NCI-H1417 treated with DMSO at 0.1 percent for 48 hours (cell line): ENCODE results near the gene VWDE.
"Not testable (repeated sequence)": the region's sequence is repeated elsewhere in the genome, so short reads cannot be mapped to it uniquely, and the experiment has no call there.

Source experiments
- DNase-seq: peaks from one replicate; lab custom pipeline; 2025; lab: John Stamatoyannopoulos, UW

Gene VWDE

GRCh38 chr7:12403287-12404181, at the start of gene VWDE:
Gene VWDE, minus strand, starts transcription at chr7:12403865. Its CDS starts 149 bp downstream, at chr7:12403716.
- DNase-seq, result peak; percentile 88

- not testable (repeated sequence) for DNase-seq
Measured at GRCh38 chr7:12453136-12453535, 49.5 kb upstream of the VWDE start.

DNA sequence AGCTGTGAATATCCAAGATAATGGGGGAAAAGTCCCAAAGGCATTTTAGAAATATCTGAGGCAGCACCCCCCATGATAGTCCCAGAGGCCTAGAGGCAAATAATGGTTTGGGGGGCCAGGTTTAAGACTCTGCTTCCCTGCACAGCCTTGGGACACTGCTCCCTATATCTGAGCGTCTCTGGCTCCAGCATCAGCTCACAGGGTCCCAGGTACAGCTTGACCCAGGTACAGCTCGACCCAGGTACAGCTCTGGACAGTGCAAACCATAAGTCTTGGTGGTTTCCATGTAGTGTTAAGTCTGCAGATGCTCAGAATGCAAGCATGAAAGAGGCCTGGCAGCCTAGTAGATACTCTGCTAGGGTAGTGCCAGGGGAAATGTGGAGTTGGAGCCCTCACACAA, 47.0 kb upstream of the VWDE start:
- DNase-seq, result no peak

DNA sequence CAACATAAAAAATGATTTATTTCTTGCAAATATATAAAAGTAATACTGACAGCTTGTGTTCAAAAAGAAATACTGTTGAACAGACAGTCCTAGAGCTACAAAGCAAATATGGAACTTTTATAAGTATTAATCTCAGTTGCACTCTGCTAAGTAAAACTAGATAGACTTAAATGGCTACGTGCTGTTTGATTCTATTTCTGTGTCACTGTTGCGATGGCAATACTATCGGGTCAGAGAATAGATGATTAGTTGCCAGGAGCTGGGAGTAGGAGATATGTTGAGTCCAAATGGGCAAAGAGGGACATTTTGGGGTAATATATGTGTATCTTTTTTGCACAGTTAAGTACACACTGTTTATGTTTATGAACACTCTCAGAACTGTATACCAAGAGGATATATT, 41.1 kb upstream of the VWDE start:
- DNase-seq, result no peak

GRCh38 chr7:12440229-12440628, 36.6 kb upstream of the VWDE start:
- DNase-seq, result no peak

DNA sequence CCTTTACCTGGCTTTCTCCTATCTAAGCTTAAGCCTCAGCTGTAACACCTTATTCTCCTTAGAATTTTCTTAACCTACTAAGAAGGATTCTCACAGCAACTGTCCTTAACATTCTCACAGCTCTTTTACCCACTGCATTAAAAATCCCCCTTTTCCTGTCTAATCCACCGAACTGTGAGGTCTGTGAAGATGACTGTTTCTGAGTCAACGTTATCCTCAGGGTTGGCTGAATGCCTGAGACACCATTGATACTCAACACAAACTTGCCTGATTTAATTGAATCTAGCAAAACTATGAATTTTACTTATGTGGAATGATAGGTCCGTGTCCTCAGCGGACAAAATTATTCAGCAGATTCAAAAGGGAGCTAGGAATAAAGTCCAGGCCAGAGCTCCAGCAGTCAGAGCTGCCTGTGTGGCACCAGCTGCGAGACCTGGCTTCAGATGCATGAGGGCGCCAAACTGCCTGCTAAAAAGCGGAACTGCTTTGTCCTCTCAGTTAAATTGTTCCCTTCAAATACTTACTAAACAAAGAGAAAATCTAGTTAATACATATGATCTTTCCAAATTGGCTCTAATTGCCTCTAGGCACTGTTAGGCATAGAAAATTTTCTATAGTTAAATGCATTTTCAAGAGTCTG, 33.4 kb upstream of the VWDE start:
- peak; percentile 71 for DNase-seq

GRCh38 chr7:12436126-12436525, 32.5 kb upstream of the VWDE start:
- DNase-seq, result no peak

- no peak for DNase-seq
Measured at GRCh38 chr7:12434012-12434642, 30.5 kb upstream of the VWDE start.

DNA sequence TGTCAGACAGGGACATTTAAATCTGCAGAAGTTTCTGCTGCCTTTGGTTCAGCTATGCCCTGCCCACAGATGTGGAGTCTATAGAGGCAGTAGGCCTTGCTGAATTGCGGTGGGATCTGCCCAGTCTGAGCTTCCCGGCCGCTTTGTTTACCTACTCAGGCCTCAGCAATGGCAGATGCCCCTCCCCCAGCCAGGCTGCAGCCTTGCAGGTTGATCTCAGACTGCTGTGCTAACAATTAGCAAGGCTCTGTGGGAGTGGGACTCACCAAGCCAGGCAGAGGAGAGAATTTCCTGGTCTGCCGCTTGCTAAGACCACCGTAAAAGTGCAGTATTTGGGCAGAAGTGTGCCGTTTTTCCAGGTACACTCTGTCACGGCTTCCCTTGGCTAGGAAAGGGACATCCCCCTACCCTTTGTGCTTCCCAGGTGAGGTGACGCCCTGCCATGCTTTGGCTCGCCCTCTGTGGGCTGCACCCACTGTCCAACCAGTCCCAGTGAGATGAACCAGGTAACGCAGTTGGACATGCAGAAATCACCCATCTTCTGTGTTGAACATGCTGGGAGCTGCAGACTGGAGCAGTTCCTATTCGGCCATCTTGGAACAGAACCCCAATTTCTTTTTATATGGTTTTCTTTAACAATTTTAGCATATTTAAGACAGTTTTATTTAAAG, 28.4 kb upstream of the VWDE start:
- DNase-seq, result no peak

- DNase-seq, result no peak
Measured at GRCh38 chr7:12425311-12425710, 21.6 kb upstream of the VWDE start.

GRCh38 chr7:12423997-12424745, 20.5 kb upstream of the VWDE start:
- no peak for DNase-seq

GRCh38 chr7:12423355-12423996, 19.8 kb upstream of the VWDE start:
- no peak for DNase-seq

DNA sequence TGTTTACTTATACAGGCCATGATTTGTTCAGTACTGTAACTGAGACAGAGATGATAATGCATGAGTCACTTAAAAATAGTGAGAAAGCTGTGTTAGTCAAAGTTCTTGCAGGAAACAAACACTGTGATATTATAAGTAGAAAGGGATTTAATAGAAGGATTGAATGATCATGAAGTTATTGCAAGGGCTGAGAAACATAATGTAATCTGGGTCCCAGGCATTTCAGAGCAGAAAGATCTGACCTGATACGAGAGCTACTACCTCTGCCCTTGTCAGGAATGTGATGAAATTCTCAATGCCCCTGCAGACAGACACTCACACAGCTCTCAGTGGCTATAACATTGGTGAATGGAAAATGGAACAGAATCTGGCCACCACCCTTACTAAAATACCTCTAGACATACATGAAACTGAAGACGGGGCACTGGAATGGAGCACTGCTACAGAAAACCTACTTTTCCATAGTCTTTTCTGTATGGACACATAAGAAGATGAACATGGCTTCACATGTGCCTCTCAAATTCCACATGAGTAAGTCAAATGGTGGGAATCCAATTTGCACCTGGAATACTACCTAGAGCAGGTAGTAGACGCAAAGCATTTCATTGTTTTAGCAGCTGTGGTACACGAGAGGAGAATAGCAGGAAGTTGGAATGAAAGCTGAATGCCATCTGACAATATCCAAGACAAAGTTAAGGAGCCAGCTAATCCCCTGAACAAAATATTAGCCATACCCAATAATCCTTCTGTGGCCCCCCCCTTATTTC, 19.1 kb upstream of the VWDE start:
- no peak for DNase-seq

- no peak for DNase-seq
Measured at GRCh38 chr7:12418452-12418851, 14.8 kb upstream of the VWDE start.

- DNase-seq, result no peak
Measured at GRCh38 chr7:12415072-12415471, 11.4 kb upstream of the VWDE start.

DNA sequence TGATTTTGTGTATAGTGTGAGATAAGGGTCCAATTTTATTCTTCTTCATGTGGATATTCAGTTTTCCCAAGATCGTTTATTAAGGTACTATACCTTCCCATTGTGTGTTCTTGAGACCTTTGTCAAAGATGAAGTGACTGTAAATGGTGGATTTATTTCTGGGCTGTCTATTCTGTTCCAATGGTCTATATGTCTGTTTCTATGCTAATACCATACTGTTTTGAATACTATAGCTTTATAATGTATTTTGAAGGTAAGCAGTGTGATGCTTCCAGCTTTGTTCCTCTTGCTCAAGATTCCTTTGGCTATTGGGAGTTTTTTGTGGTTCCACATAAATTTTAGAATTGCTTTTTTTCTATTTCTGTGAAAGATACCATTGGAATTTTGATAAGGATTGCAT, 8.7 kb upstream of the VWDE start:
- no peak for DNase-seq

DNA sequence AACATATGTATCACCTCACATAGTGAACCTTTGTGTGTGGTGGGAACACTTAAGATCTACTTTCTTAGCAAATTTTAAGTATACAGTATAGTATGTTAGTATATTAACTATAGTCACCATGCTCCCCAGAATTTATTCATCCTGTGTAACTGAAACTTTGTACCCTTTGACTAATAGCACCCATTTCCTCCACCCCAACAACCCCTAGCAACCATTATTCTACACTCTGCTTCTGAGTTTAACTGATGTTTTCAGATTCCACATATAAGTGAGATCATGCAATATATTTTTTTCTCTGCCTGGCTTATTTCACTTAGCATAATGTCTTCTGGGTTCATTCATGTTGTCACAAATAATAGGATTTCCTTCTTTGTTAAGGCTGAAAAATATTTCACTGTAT, 6.9 kb upstream of the VWDE start:
- no peak for DNase-seq

DNA sequence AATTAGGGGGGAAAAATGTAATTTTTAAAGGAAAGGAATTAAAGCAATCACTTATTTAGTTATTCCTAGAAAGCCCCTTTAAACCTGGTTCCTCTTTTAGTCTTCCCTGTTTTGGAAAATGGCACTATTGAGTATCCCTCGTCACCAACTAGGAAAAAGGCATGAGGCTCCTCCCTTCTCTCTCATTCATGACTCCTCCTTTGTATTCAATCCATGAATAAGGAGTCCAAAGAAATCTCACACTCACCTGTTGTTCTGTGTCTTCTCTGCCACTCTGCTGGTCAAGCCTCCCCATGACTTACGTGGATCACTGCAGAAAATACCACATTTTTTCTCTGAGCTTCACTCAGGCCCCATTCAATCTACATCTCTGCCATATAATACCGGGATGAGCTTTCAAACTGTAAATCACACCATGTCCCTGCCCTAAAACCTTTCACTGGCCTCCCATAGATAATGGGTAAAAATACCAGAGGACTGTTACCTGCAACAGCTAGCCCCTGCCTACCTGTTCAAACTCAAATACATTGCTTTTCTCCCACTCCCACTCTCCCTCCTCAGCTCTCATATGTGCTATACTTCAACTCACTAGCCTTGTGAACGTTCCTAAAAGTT, 5.5 kb upstream of the VWDE start:
- no peak for DNase-seq

DNA sequence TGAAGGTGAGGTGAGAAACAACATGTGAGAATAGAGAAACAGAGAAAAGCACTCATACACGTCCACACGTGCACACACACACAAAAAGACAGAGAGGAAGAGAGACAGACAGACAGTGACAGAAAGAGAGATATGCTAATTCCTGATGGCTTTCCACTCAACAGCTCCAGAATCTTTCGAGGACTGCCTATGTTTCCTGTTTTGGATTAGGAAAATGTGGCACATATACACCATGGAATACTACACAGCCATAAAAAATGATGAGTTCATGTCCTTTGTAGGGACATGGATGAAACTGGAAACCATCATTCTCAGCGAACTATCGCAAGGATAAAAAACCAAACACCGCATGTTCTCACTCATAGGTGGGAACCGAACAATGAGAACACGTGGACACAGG, 4.0 kb upstream of the VWDE start:
- DNase-seq, result not testable (repeated sequence)

DNA sequence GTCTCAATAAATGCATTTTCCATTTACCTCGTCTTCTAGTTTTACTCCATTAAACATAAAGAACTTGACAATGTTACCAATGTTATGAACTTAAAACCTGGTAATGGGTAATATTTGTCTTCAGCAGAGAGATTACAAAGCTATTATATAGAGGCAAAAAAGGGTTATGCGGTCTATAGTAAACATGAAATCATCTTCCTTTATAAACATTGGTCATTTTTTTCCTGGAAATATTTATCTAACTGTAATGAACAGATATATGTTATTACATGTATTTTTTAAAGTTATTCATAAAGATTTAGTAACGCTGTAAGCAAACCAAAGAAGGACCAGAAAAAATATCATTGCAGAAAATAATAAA, 1.3 kb downstream of the VWDE start:
- DNase-seq, result no peak
